Embryonic facial prominence (tissue), 1 donor: ENCODE data around the gene CCL18.
"Not testable (repeated sequence)": the region's sequence is repeated elsewhere in the genome, so short reads cannot be mapped to it uniquely, and the experiment has no call there.

Experiments
- DNase-seq: peaks from one replicate; pipeline ENCODE4 v3.0.0-alpha.2; 2016; ENCODE audit errors: extremely low spot score

Gene CCL18

GRCh38 chr17:36103401-36103975, 39.4 kb downstream of the CCL18 start, which contains the start of gene CCL4:
TSS of gene CCL4 (plus strand) at chr17:36103827. CDS start at chr17:36103906, 79 bp downstream.
- DNase-seq, result not testable (repeated sequence)

DNA sequence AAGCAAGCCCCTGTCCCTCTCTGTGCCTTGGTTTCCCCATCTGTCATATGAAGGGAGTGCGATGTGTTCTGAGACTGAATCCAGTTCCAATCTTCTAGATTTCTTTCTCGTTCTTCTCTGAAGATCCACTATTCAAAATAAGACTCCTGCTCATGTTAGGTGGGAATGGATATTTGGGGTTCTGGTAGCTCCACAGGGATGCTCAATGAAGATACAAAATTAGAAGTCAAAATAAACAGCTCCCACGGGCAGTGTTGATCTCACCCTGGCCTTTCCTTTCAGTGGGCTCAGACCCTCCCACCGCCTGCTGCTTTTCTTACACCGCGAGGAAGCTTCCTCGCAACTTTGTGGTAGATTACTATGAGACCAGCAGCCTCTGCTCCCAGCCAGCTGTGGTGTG, 40.2 kb downstream of the CCL18 start:
- not testable (repeated sequence) for DNase-seq

DNA sequence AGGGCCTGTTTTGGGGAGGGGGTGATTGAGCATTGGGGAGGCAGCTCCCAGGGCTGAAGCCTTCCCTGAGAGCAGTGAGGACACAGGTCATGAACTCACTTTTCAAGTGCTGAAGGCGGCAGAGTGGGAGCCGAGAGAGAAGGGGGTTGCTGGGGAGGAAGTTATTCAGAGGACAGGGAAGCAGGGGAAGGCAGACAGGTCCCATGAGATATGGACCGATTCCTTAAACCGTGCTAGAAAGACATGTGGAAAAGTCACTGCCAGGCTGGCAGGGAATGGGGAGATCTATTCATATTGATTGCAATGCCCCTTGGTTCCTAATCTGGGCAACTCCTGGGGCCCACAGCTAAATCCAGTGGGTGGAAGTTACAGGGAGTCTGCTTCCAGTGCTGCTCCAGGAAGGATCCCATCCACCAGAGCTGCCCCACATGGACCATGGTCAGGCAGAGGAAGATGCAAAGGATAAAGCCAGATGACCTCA, 40.7 kb downstream of the CCL18 start:
- DNase-seq, result no peak

DNA sequence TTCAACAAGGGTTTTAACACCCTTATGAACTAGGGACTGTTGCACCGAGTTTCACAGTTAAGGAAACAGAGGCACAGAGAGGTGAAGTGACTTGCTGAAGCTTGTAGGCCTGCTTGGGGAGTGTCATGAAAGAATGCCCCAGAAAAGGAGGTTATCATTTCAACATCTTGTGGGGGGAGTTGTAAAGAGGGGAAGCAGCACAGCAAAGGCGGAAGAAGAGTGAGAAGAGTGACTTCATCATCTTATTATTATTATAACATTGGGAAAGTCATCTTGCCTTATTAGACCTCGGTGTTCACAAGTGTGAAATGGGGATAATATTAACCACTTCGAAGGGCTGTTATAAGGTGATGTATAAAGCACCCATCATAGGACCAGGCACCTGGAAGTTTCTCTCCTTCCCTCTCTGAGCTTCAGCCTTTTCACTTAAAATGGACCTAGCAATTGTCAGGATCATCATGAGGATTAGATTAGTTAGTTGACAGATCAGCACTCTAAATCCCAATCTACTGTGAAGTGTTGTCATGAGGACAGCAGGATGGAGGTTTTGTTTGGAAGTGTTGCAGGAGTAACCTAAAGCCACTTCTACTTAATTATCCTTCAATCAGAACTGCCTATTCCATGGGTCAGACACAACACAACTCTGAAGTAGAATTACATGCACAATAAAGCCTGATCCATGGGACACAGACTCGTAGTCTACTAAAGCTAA, 41.9 kb downstream of the CCL18 start:
- no peak for DNase-seq

- no peak for DNase-seq
Measured at GRCh38 chr17:36106493-36106835, 42.4 kb downstream of the CCL18 start.

DNA sequence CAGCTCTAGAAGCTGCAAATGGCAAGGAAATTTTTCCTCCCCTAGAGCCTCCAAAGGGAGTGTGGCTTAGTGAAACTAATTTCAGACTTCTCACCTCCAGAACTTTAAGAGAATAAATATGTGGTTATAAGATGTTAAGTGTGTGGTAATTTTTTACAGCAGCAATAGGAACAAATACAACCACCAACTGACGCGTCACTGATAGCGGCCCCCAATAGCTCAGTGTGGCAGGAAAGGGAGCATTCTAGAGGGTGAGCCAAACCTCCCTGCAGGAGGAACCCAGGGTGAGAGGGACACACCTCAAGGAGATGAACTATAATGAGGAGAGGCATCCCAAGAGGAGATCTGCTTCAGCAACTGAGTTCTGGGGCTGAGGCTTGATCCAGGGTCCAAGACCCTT, 43.6 kb downstream of the CCL18 start:
- DNase-seq, result no peak

DNA sequence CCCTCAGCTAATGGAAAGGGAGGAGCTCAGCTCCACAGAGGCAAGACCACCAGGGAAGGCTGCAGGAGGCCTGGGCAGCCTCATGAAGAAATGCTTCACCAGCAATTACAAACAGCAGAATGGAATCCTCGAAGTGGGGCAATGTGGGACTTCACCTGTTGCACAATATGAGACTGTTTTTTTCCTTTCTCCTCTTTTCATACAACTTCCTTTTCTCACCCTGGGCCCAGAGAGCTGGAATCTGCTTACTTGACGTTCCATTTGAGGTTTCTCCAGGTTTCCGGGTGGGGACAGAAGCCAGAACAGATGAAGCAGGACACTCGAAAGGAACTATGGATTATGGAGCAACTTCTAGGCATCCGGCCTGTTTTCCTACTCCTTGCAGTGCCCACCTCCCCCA, 44.2 kb downstream of the CCL18 start:
- not testable (repeated sequence) for DNase-seq

DNA sequence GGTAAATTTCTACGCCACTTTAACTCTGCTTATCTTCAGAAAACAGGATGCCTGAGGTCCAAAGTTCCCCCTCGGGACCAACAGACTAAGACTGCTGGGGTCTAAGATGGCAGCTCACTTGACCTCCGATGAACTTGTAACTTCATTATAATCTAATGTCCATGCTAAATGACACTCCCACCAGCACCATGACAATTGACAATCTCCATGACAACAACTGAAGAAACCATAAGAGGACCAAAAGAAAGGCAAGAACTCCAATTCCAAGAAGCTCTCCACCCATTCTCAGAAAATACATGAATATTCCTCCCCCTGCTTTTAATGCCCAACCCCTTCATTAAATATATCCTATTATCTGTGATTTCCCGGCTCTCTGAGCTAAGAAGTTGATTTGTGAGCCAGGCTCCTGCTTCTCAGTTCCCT, 47.0 kb downstream of the CCL18 start:
- DNase-seq, result no peak

GRCh38 chr17:36112572-36112971, 48.5 kb downstream of the CCL18 start:
- no peak for DNase-seq

- not testable (repeated sequence) for DNase-seq
Measured at GRCh38 chr17:36113131-36113530, 49.1 kb downstream of the CCL18 start.

DNA sequence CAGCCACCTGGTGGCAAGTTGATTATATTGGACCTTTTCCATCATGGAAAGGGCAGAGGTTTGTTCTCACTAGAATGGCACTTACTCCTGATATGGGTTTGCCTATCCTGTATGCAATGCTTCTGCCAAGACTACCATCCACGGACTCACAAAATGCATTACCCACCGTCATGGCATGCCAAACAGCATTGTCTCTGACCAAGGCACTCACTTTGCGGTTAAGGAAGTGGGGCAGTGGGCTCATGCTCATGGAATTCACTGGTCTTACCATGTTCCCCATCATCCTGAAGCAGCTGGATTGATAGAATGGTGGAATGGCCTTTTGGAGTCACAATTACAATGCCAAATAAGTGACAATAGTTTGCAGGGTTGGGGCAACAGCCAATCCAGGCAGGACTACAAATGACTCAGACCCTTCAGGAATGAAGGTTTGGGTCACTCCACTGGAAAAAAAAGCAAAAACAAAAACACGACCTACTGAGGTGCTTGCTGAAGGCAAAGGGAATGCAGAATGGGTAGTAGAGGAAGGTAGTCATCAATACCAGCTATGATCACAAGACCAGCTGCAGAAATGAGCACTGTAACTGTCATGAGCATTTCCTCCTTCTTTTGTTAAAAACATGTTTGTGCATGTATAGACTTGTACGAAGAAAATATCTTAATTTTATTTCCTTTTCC, 51.0 kb downstream of the CCL18 start:
- not testable (repeated sequence) for DNase-seq

DNA sequence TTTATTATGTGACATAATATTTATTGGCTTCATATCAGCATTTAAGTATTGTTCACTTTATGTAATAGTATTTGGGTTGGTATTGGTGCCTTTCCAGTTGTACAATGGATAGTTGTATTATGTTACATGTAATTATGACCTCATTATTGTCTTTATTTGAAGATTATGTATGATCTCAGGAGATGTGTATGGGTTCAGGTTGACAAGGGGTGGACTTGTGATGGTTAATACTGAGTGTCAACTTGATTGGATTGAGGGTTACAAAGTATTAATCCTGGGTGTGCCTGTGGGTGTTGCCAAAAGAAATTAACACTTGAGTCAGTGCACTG, 51.5 kb downstream of the CCL18 start:
- DNase-seq, result not testable (repeated sequence)

DNA sequence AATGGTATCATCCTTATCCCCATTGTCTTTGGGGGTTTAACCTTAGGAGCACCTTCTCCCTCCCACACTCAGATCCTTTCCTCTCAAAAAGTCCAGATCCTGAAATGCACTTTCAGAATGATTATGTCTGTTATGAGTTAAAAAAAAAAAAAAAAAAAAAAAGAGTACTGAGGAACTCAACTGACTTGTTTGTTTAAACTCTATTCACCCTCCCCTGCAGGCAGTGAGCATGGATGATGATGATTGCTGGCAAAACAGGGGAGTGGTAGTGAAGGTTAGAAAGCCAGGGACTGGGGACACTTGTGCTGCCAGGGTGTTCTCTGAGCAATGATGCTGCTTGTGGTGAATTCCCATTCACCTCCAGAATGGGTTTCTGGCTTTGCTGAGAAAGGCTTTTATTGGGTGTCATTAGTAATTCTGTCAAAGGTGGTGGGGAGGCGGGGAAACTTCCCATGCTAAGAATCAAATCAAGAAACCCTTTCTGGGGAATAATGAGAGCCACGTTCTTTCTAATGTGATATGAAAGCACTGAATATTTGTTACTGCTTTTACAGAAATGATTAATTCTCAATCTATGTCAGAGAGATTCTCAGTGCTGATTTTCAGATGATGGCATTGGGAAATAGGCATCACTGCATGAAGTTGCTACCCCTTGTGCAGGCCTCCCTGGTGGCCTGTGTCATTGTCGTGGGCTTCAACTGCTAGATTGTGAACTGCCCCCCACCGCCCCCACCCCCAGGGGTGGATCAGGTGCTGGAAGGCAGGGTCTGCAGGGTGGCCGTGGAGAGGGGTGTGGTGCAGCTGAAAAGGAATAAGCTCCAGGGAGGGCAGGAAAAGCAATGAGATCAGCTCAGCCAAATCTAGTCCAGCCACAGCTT, 53.7 kb downstream of the CCL18 start:
- no peak for DNase-seq

GRCh38 chr17:36118477-36119353, 54.6 kb downstream of the CCL18 start:
- DNase-seq, result no peak

- DNase-seq, result no peak
Measured at GRCh38 chr17:36120221-36120620, 56.1 kb downstream of the CCL18 start.

DNA sequence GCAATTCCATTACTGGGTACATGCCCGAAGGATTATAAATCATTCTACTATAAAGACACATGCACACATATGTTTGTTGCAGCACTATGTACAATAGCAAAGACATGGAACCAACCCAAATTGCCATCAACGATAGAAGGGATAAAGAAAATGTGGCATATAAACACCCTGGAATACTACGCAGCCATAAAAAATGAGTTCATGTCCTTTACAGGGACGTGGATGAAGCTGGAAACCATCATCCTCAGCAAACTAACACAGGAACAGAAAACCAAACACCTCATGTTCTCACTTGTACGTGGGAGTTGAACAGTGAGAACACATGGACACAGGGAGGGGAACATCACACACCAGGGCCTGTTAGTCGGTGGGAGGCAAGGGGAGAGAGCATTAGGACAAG, 57.0 kb downstream of the CCL18 start:
- not testable (repeated sequence) for DNase-seq
